Activated CD8-positive, alpha-beta T cell treated with anti-CD3 and anti-CD28 coated beads, Interleukin-2, amount 10 ng/mL, durations not matched to agents 7 days and 5 days (primary cell): ENCODE results near the gene DDX17. TPM values are rescaled to one million over a fixed set of nuclear protein-coding genes. Genes with fewer than 3 reads are reported as not detected.

Experiments
- total RNA-seq, 2 experiments: library from RNA; stranded (reverse); gene quantifications; one replicate each; pipeline ENCODE4 v1.2.3, GENCODE V29; 2021

Gene DDX17
- total RNA-seq, 2 experiments from 2014 or later: 443 to 445 TPM

Other genes with a start within 250 kb of the DDX17 start
- gene TMEM184B, start 233.3 kb downstream of the DDX17 start, total RNA-seq: 10 to 100 TPM; 30.8 to 31.4 TPM
- gene CSNK1E, start 188.9 kb downstream of the DDX17 start, total RNA-seq: 10 to 100 TPM; 74.7 to 82.9 TPM
- not detected for gene KCNJ4, start 51.1 kb downstream of the DDX17 start, total RNA-seq
- 1 to 10 TPM in 1 of 2 experiments, under 1 TPM in 1; 0.99 to 1.0 TPM for gene KDELR3, start 38.2 kb downstream of the DDX17 start, total RNA-seq
- 10 to 100 TPM; 10.1 to 12.1 TPM for gene DMC1, start 63.9 kb upstream of the DDX17 start, total RNA-seq
- gene FAM227A, start 150.1 kb upstream of the DDX17 start, total RNA-seq: under 1 TPM; 0.87 to 0.89 TPM
- 10 to 100 TPM; 11.6 to 13.6 TPM for gene CBY1, start 150.3 kb upstream of the DDX17 start, total RNA-seq
- 10 to 100 TPM; 91.3 to 98.7 TPM for gene TOMM22, start 175.6 kb upstream of the DDX17 start, total RNA-seq
- 10 to 100 TPM; 60.0 to 63.7 TPM for gene JOSD1, start 194.6 kb upstream of the DDX17 start, total RNA-seq
- gene GTPBP1, start 199.6 kb upstream of the DDX17 start, total RNA-seq: 10 to 100 TPM; 71.8 to 73.9 TPM
- gene SUN2, start 249.7 kb upstream of the DDX17 start, total RNA-seq: 100 to 1,000 TPM; 481 to 482 TPM